Measurements from ENCODE around the gene CPB1.

DNA sequence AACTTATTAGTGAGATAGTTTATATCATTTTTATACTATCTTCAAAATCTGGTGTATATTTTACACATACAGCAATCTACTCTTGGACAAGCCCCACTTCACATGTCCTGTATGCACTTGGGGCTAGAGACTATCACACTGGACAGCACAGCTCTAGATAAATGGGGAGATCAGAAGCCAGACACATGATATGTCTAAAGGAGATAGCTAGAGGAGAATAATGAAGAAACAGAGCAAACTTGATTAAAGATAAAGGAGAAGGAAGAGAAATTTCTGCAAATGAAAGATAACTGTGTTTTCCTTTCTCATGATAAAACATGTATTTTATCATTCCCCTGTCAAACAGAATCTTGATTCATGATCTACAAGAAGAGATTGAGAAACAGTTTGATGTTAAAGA lies 50.5 kb downstream of the CPB1 start:
- TF ChIP-seq POLR2A (IDR thresholded peaks at IDR 0.05): no peak
- TF ChIP-seq, protein P1, sequence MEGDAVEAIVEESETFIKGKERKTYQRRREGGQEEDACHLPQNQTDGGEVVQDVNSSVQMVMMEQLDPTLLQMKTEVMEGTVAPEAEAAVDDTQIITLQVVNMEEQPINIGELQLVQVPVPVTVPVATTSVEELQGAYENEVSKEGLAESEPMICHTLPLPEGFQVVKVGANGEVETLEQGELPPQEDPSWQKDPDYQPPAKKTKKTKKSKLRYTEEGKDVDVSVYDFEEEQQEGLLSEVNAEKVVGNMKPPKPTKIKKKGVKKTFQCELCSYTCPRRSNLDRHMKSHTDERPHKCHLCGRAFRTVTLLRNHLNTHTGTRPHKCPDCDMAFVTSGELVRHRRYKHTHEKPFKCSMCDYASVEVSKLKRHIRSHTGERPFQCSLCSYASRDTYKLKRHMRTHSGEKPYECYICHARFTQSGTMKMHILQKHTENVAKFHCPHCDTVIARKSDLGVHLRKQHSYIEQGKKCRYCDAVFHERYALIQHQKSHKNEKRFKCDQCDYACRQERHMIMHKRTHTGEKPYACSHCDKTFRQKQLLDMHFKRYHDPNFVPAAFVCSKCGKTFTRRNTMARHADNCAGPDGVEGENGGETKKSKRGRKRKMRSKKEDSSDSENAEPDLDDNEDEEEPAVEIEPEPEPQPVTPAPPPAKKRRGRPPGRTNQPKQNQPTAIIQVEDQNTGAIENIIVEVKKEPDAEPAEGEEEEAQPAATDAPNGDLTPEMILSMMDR (IDR thresholded peaks at IDR 0.05): no peak

Measured in heart left ventricle (tissue), 13 donors.